ENCODE data around the gene PTBP3.

- no peak for TF ChIP-seq CTCF (IDR thresholded peaks at IDR 0.05; ENCODE audit: insufficient read depth, low read depth, low read length)
- TF ChIP-seq EZH2 (IDR thresholded peaks at IDR 0.05; ENCODE audit: insufficient read depth, low read length): no peak
These were observed 101.2 kb downstream of the PTBP3 start for GRCh38 chr9:112232233-112232632.

Data from astrocyte (in vitro differentiated cells and primary cell).